Smooth muscle cell (in vitro differentiated cells): ENCODE results near the gene LRRC37B. TPM values are rescaled to one million over a fixed set of nuclear protein-coding genes. Genes with fewer than 3 reads are reported as not detected.
"Not testable (repeated sequence)": the region's sequence is repeated elsewhere in the genome, so short reads cannot be mapped to it uniquely, and the experiment has no call there.

Source experiments
- DNase-seq: peaks from one replicate; lab custom pipeline; 2025; ENCODE audit not compliant: unreplicated experiment; lab: John Stamatoyannopoulos, UW
- H2AFZ ChIP-seq: fragments of 200-600 bp; sonication (generic); 2 replicates; pipeline ENCODE4 v1.6.0; 2016; ENCODE audit warnings: antibody characterized with exemption, low read depth, mild to moderate bottlenecking
- H3F3A ChIP-seq: fragments of 200-600 bp; sonication (generic); 2 replicates; pipeline ENCODE4 v1.6.0; 2017; ENCODE audit warnings: antibody characterized with exemption, low read depth
- H3K27ac ChIP-seq: fragments of 200-600 bp; sonication (generic); 2 replicates; pipeline ENCODE4 v1.5.1; 2016; ENCODE audit warnings: low read depth, mild to moderate bottlenecking
- H3K27me3 ChIP-seq: fragments of 200-600 bp; sonication (generic); 2 replicates; pipeline ENCODE4 v1.6.1; 2016; ENCODE audit warnings: low read depth, mild to moderate bottlenecking
- H3K36me3 ChIP-seq: fragments of 200-600 bp; sonication (generic); 2 replicates; pipeline ENCODE4 v1.5.1; 2016; ENCODE audit warnings: low read depth
- H3K4me1 ChIP-seq: fragments of 200-600 bp; sonication (generic); 2 replicates; pipeline ENCODE4 v1.5.1; 2016; ENCODE audit warnings: low read depth
- H3K4me2 ChIP-seq: fragments of 200-600 bp; sonication (generic); 2 replicates; pipeline ENCODE4 v1.6.0; 2016; ENCODE audit warnings: mild to moderate bottlenecking
- H3K4me3 ChIP-seq: fragments of 200-600 bp; sonication (generic); 2 replicates; pipeline ENCODE4 v1.5.1; 2016; ENCODE audit warnings: mild to moderate bottlenecking
- H3K79me2 ChIP-seq: fragments of 200-600 bp; sonication (generic); 2 replicates; pipeline ENCODE4 v1.6.0; 2016; ENCODE audit warnings: low read depth, mild to moderate bottlenecking
- H3K9ac ChIP-seq: fragments of 200-600 bp; sonication (generic); 2 replicates; pipeline ENCODE4 v1.6.0; 2016; ENCODE audit warnings: low read depth
- H3K9me3 ChIP-seq: fragments of 200-600 bp; sonication (generic); replicated peaks from 2 replicates; pipeline ENCODE4 v1.5.1; 2016; ENCODE audit warnings: low read depth
- H4K20me1 ChIP-seq: fragments of 200-600 bp; sonication (generic); 2 replicates; pipeline ENCODE4 v1.6.0; 2016; ENCODE audit warnings: low read depth
- CTCF ChIP-seq: fragments of 200-600 bp; sonication (generic); IDR thresholded peaks from 2 replicates; pipeline ENCODE4 v1.5.1; 2017; ENCODE audit warnings: borderline replicate concordance, mild to moderate bottlenecking, antibody characterized with exemption; ENCODE audit not compliant: insufficient read depth, poor library complexity, severe bottlenecking
- WGBS: methylation state at CpG from one replicate; pipeline ENCODE4 v1.1.7; 2016; ENCODE audit warnings: low lambda C conversion rate; 5-methylcytosine and 5-hydroxymethylcytosine counted together
- polyA plus RNA-seq: library from polyadenylated mRNA; unstranded; fragments of >200 nt; fragmentation: Nextera tagmentation; extraction: Ambion mirVana; gene quantifications from 2 replicates; pipeline ENCODE4 v1.2.1, GENCODE V29; 2016
- total RNA-seq: library from RNA; depleted of rRNA; stranded (reverse); fragments of >200 nt; gene quantifications from 2 replicates; pipeline ENCODE4 v1.2.3, GENCODE V29; 2014

LRRC37B gene
- total RNA-seq (9.8 and 20.9 TPM in 2 replicates), polyA plus RNA-seq (5.2 and 8.7 TPM in 2 replicates)

- Histone ChIP-seq H3K79me2 (peaks cover 29% of the 10 kb centered on the region), H3K27me3 (no peaks in the 10 kb centered on the region), H3K4me3 (peak within 1 kb of the TSS; percentile 91), H4K20me1 (peaks cover 27% of the 10 kb centered on the region), H3K4me2 (peak within 1 kb of the TSS; percentile 97), H3K4me1 (no peaks in the 10 kb centered on the region), H3K9me3 (no peaks in the 10 kb centered on the region), H3K27ac (no peak within 1 kb of the TSS), H3K36me3 (no peaks in the 10 kb centered on the region), H3F3A (peaks cover 5% of the 10 kb centered on the region), H2AFZ (peak within 1 kb of the TSS; percentile 90), H3K9ac (peak within 1 kb of the TSS; percentile 70)
- peak; percentile 96 for TF ChIP-seq CTCF
- WGBS = 3% methylated on average over 34 of the region's 51 CpGs
- peak; percentile 65 for DNase-seq
Observed at GRCh38 chr17:32006957-32007462, at the start of gene LRRC37B. Gene LRRC37B (plus strand): TSS chr17:32007383. CDS start chr17:32021393, 14,010 bp downstream.

GRCh38 chr17:31964131-31964530 is 43.1 kb upstream of the LRRC37B start:
- not testable (repeated sequence) for DNase-seq, H3K36me3 ChIP-seq, H3K4me1 ChIP-seq, H3K9ac ChIP-seq, H3K9me3 ChIP-seq, H3K4me3 ChIP-seq, H3F3A ChIP-seq, H3K4me2 ChIP-seq, H3K27ac ChIP-seq, H2AFZ ChIP-seq, H3K27me3 ChIP-seq
- peaks cover 10% of the 10 kb centered on the region for H3K79me2 ChIP-seq
- WGBS = 100% methylated on average over 8 of the region's 8 CpGs
- peaks cover 12% of the 10 kb centered on the region for H4K20me1 ChIP-seq

GRCh38 chr17:31967648-31968047 is 39.5 kb upstream of the LRRC37B start:
- Histone ChIP-seq H4K20me1 (peaks cover 7% of the 10 kb centered on the region), H3K4me2 (no peak overlapping the region), H3K9ac (no peak overlapping the region), H3F3A (no peaks in the 10 kb centered on the region), H3K27me3 (no peaks in the 10 kb centered on the region), H3K79me2 (peaks cover 7% of the 10 kb centered on the region), H3K27ac (no peak overlapping the region), H2AFZ (no peak overlapping the region), H3K4me1 (no peaks in the 10 kb centered on the region), H3K36me3 (no peaks in the 10 kb centered on the region), H3K9me3 (no peaks in the 10 kb centered on the region), H3K4me3 (no peak overlapping the region)
- TF ChIP-seq CTCF = no peak
- no peak for DNase-seq
- WGBS = 93% methylated on average over 3 of the region's 3 CpGs

GRCh38 chr17:31970416-31970815 is 36.8 kb upstream of the LRRC37B start:
- not testable (repeated sequence) for H3K36me3 ChIP-seq, H4K20me1 ChIP-seq, H3K9ac ChIP-seq, H3F3A ChIP-seq, H3K9me3 ChIP-seq, H3K27me3 ChIP-seq, H3K27ac ChIP-seq, H3K4me1 ChIP-seq, H3K79me2 ChIP-seq, H3K4me2 ChIP-seq, H2AFZ ChIP-seq, DNase-seq, H3K4me3 ChIP-seq
- WGBS = 88% methylated on average over 5 of the region's 5 CpGs

GRCh38 chr17:31974269-31975071 is 32.7 kb upstream of the LRRC37B start:
- not testable (repeated sequence) for H4K20me1 ChIP-seq, H3K4me1 ChIP-seq, DNase-seq, H3K27ac ChIP-seq, H3K79me2 ChIP-seq, H2AFZ ChIP-seq, H3K4me3 ChIP-seq, H3K36me3 ChIP-seq, H3K4me2 ChIP-seq, H3F3A ChIP-seq, H3K9me3 ChIP-seq, H3K9ac ChIP-seq, H3K27me3 ChIP-seq
- WGBS = 97% methylated on average over 14 of the region's 14 CpGs

- H4K20me1 ChIP-seq, DNase-seq, H3K27ac ChIP-seq, H3K9me3 ChIP-seq, H3K79me2 ChIP-seq, H3K4me1 ChIP-seq, H3K36me3 ChIP-seq, H3K4me3 ChIP-seq, H3F3A ChIP-seq, H3K4me2 ChIP-seq, H2AFZ ChIP-seq, H3K27me3 ChIP-seq, H3K9ac ChIP-seq: not testable (repeated sequence)
- 97% methylated on average over 5 of the region's 5 CpGs for WGBS
Observed at GRCh38 chr17:31975391-31975790, 31.8 kb upstream of the LRRC37B start.

- H3K27ac ChIP-seq, H3K9me3 ChIP-seq, H4K20me1 ChIP-seq, H3K4me3 ChIP-seq, H3F3A ChIP-seq, H3K27me3 ChIP-seq, H3K79me2 ChIP-seq, H2AFZ ChIP-seq, H3K9ac ChIP-seq, H3K4me2 ChIP-seq, DNase-seq, H3K4me1 ChIP-seq: not testable (repeated sequence)
- H3K36me3 ChIP-seq = peaks cover 29% of the 10 kb centered on the region
- WGBS = 97% methylated on average over 8 of the region's 8 CpGs
Observed at GRCh38 chr17:31991821-31992220, 15.4 kb upstream of the LRRC37B start.
